GM18951 (cell line): Measurements from ENCODE around the gene ARID1B.

ENCODE experiments used
- POLR2A ChIP-seq: IDR thresholded peaks from 4 replicates; pipeline ENCODE4 v1.6.1; 2011; ENCODE audit warnings: mild to moderate bottlenecking; ENCODE audit not compliant: insufficient read length, insufficient read depth; ENCODE audit errors: extremely low read depth
- in situ Hi-C: fragments of 300-500 bp; cut with MboI; formaldehyde crosslinking; loops from one replicate; pipeline ENCODE4 v1.12.0; 2022; ENCODE audit warnings: low sequenced_read_pairs, mixed read lengths, inconsistent platforms; ENCODE audit not compliant: unreplicated experiment

The ARID1B gene

GRCh38 chr6:157074969-157075368, 297.8 kb downstream of the ARID1B start:
- in situ Hi-C loops = no loop called here
- TF ChIP-seq POLR2A = no peak

- no peak for TF ChIP-seq POLR2A
- in situ Hi-C loops = no loop called here
These were observed 298.6 kb downstream of the ARID1B start for GRCh38 chr6:157075549-157076450.

GRCh38 chr6:157076451-157076822, 299.3 kb downstream of the ARID1B start:
- no peak for TF ChIP-seq POLR2A
- in situ Hi-C loops = no loop called here

GRCh38 chr6:157077251-157077650, 300.1 kb downstream of the ARID1B start:
- in situ Hi-C loops = no loop called here
- TF ChIP-seq POLR2A = no peak

GRCh38 chr6:157078326-157078725, 301.1 kb downstream of the ARID1B start:
- in situ Hi-C loops = no loop called here
- no peak for TF ChIP-seq POLR2A

- TF ChIP-seq POLR2A = no peak
- in situ Hi-C loops = no loop called here
These were observed 302.1 kb downstream of the ARID1B start for GRCh38 chr6:157079277-157079676.

GRCh38 chr6:157079771-157080170, 302.6 kb downstream of the ARID1B start:
- in situ Hi-C loops = no loop called here
- TF ChIP-seq POLR2A = no peak

GRCh38 chr6:157080986-157081391, 303.8 kb downstream of the ARID1B start:
- no peak for TF ChIP-seq POLR2A
- in situ Hi-C loops = no loop called here

- in situ Hi-C loops = no loop called here
- TF ChIP-seq POLR2A = no peak
These were observed 306.2 kb downstream of the ARID1B start for GRCh38 chr6:157083343-157083742.

- in situ Hi-C loops = no loop called here
- TF ChIP-seq POLR2A = no peak
These were observed 309.5 kb downstream of the ARID1B start for GRCh38 chr6:157086632-157087031.

- in situ Hi-C loops = no loop called here
These were observed 310.8 kb downstream of the ARID1B start for GRCh38 chr6:157087974-157088373.

GRCh38 chr6:157088841-157089240, 311.7 kb downstream of the ARID1B start:
- in situ Hi-C loops = no loop called here
- no peak for TF ChIP-seq POLR2A

More at GRCh38 chr6:157087974-157088373, 310.8 kb downstream of the ARID1B start:
- no peak for TF ChIP-seq POLR2A

- in situ Hi-C loops = no loop called here
- no peak for TF ChIP-seq POLR2A
These were observed 312.1 kb downstream of the ARID1B start for GRCh38 chr6:157089258-157089657.

GRCh38 chr6:157089851-157090250, 312.7 kb downstream of the ARID1B start:
- in situ Hi-C loops = no loop called here
- no peak for TF ChIP-seq POLR2A
